HG03097 (cell line): ENCODE results near the gene RNF25.

Source experiments
- ATAC-seq: cut with Tn5 transposase; IDR thresholded peaks from one replicate; pipeline ENCODE4 v1.9.1; 2021; ENCODE audit not compliant: unreplicated experiment, low FRiP score

The RNF25 gene

DNA sequence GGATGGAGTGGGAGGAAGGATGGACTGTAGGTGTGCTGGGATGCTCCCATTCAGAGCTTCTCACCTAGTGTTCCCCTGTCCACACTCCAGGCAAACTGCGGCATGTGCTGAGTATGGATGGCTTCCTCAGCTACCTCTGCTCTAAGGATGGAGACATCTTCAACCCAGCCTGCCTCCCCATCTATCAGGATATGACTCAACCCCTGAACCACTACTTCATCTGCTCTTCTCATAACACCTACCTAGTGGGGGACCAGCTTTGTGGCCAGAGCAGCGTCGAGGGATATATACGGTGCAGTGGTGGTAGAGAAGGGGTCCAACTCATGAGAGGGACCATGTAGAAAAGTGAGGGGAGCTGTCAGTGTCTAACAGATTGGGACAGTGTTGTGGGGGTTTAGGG, 43.9 kb downstream of the RNF25 start:
- no peak for ATAC-seq

DNA sequence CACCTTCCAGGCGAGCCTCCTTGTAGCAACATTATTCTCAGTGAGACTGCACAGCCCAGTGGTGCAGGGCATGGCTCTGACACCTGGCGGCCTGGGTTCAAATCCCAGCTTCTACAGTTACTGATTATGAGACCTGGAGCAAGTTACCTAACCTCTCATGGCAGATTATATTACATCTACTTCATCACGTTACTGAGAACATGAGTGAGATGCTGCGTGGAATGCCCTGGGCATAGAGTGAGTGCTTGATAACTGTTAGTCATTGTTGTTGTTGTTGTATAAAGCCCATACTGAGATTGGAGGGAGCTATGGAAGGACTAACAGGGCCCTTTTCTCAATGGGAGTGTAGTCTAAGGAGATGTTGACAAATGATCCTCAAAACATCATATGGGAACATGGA, 45.4 kb downstream of the RNF25 start:
- ATAC-seq: no peak

DNA sequence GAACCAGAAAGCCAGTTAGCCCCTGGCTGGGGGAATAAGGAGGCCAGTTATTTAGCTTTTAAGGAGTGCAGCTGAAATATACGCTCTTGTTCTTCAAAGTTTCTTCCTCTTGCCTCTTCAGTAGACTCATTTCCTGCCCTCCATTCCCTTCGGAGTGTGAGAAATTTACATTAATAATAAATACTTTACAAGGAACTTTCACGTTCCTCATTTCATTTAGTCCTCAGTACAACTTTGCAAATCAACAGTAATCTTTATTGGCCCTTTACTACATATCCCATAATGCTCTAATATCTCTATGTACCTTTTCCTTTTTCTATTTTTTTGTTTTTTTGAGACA, 48.5 kb downstream of the RNF25 start:
- no peak for ATAC-seq

DNA sequence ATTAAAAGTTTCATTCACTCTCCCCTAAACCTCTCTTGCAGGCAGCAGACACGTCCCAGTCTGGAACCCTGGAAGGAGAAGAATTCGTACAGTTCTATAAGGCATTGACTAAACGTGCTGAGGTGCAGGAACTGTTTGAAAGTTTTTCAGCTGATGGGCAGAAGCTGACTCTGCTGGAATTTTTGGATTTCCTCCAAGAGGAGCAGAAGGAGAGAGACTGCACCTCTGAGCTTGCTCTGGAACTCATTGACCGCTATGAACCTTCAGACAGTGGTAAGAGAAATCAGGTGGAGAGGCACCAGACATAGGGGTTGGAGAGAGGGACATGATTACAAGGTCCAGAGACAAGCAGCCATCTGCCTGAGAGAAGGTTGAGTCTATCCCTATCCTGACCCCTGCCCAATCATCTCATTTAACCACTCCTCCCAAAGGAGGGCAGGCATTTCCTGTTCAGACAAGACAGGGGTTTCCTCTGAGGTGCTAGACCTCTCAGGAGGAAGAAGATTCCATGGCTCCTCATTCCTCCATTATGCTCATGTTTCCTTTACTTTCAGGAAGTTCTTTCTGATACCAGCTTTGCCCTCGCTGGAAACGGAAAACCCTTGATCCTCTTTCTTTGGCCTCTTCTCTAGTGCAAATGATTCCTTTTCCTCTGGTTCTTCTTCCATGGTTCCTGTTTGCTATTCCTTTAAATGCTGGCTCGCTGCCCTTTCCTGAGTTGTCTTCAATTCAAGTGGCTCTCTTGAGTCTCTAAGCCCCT, 49.0 kb downstream of the RNF25 start:
- no peak for ATAC-seq

DNA sequence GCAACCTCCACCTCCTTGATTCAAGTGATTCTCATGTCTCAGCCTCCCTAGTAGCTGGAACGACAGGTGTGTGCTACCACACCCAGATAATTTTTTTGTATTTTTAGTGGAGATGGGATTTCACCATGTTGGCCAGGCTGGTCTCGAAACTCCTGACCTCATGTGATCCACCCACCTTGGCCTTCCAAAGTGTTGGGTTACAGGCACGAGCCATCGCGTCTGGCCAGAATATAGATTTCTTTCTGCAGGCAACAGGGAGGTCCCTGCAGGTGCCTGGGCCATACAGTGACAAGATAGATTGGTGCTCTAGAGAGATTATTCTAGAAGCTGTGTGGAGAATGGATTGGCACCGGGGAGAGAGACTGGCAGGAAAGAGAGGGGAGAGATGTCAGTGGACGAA, 50.8 kb downstream of the RNF25 start:
- no peak for ATAC-seq

DNA sequence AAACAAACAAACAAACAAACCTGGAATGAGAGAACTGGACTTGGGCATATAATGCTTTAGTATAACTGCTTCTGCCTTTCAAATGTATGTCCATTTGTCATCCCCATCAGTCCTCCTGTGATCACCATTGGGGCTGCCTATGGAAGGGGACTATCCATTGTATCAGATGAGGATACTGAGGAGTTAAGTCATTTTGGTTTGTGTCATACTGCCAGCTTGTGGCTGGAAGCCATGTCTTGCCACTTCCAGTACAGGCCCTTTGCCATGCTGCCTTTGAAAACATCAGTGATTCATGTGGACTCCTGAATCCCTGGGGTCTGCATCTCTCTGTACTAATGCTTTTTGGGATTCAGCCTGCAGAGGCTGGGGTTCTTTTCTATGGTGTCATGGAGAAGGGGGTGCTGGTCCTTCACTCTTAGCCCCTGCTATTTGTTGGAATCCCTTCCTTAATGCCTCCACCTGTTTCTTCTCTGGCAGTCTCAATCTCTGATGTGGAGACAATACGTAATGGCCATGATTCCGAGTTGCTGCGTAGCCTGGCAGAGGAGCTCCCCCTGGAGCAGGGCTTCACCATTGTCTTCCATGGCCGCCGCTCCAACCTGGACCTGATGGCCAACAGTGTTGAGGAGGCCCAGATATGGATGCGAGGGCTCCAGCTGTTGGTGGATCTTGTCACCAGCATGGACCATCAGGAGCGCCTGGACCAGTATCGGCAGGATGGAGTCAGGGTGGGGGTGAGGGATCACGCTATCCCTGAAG, 53.5 kb downstream of the RNF25 start:
- ATAC-seq: no peak

DNA sequence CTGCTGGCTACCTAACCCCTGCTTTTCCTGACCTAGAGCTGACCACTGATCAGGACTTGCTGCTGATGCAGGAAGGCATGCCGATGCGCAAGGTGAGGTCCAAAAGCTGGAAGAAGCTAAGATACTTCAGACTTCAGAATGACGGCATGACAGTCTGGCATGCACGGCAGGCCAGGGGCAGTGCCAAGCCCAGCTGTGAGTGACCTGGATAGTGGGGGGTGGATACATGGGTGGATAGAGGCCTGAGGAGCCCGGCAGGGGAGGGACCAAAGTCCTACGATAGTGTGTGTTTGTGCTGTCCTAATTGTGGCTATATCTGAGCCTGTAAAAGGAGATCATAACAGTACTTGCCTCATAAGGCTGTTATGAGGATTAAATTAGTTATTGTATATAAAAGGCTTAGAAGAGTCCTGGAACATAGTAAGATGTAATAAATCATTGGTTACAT, 55.9 kb downstream of the RNF25 start:
- no peak for ATAC-seq
